Neural cell (in vitro differentiated cells): ENCODE results near the gene SND1. TPM values are rescaled to one million over a fixed set of nuclear protein-coding genes. Genes with fewer than 3 reads are reported as not detected.

Experiments used
- H2AFZ ChIP-seq: fragments of 200-600, 300-800 bp; sonication (generic), shearing (Covaris generic); 2 replicates; pipeline ENCODE4 v1.6.0; 2014; ENCODE audit warnings: low read depth, mild to moderate bottlenecking, antibody characterized with exemption, low read length, moderate library complexity
- H3F3A ChIP-seq: fragments of 200-600 bp; shearing (Covaris generic); 2 replicates; pipeline ENCODE4 v1.6.1; 2016; ENCODE audit warnings: mild to moderate bottlenecking, moderate library complexity, mixed read lengths, antibody characterized with exemption, low read length; ENCODE audit not compliant: insufficient read depth, poor library complexity, severe bottlenecking
- H3K27ac ChIP-seq: fragments of 200-600, 300-800 bp; sonication (generic), shearing (Covaris generic); 2 replicates; pipeline ENCODE4 v1.5.1; 2014; ENCODE audit warnings: mild to moderate bottlenecking, low read length, moderate library complexity
- H3K27me3 ChIP-seq: fragments of 300-800, 200-600 bp; sonication (generic), shearing (Covaris generic); 2 replicates; pipeline ENCODE4 v1.6.0; 2014; ENCODE audit warnings: mild to moderate bottlenecking, low read depth, low read length, moderate library complexity; ENCODE audit not compliant: insufficient read depth
- H3K36me3 ChIP-seq: fragments of 300-800, 200-600 bp; sonication (generic), shearing (Covaris generic); 2 replicates; pipeline ENCODE4 v1.5.1; 2014; ENCODE audit warnings: mild to moderate bottlenecking, antibody characterized with exemption, low read length, moderate library complexity; ENCODE audit not compliant: insufficient read depth
- H3K4me2 ChIP-seq: fragments of 300-800, 200-600 bp; sonication (generic), shearing (Covaris generic); 2 replicates; pipeline ENCODE4 v1.6.0; 2014; ENCODE audit warnings: mild to moderate bottlenecking, low read length
- H3K4me3 ChIP-seq: fragments of 300-800, 200-600 bp; sonication (generic), shearing (Covaris generic); 2 replicates; pipeline ENCODE4 v1.5.1; 2014; ENCODE audit warnings: mild to moderate bottlenecking, low read length, moderate library complexity
- H3K79me2 ChIP-seq: fragments of 200-600 bp; shearing (Covaris generic); replicated peaks from 2 replicates; pipeline ENCODE4 v1.6.0; 2014; ENCODE audit warnings: mild to moderate bottlenecking, low read length, moderate library complexity; ENCODE audit not compliant: insufficient read depth
- H3K9ac ChIP-seq: fragments of 300-800, 200-600 bp; sonication (generic), shearing (Covaris generic); 2 replicates; pipeline ENCODE4 v1.6.1; 2016; ENCODE audit warnings: mild to moderate bottlenecking, low read length, mixed read lengths
- H3K9me2 ChIP-seq: fragments of 200-600 bp; shearing (Covaris generic); 2 replicates; pipeline ENCODE4 v1.6.1; 2016; ENCODE audit warnings: mild to moderate bottlenecking, low read length, mixed read lengths; ENCODE audit not compliant: insufficient read depth
- H3K9me3 ChIP-seq: fragments of 200-600, 300-800 bp; sonication (generic), shearing (Covaris generic); 2 replicates; pipeline ENCODE4 v1.6.1; 2016; ENCODE audit warnings: mild to moderate bottlenecking, mixed run types, low read length, moderate library complexity, mixed read lengths
- H4K20me1 ChIP-seq: fragments of 200-600 bp; shearing (Covaris generic); 2 replicates; pipeline ENCODE4 v1.6.1; 2016; ENCODE audit warnings: mild to moderate bottlenecking, mixed run types; ENCODE audit not compliant: insufficient read depth
- EP300 ChIP-seq: fragments of 450-650 bp; conservative IDR thresholded peaks from 2 replicates; pipeline ENCODE4 v1.6.1; 2014; ENCODE audit warnings: antibody characterized with exemption, mild to moderate bottlenecking, moderate library complexity; ENCODE audit not compliant: poor library complexity, severe bottlenecking
- EZH2 ChIP-seq: fragments of 200-600, 300-800 bp; shearing (Covaris generic), sonication (generic); IDR thresholded peaks from 2 replicates; pipeline ENCODE4 v1.6.1; 2014; ENCODE audit warnings: antibody characterized with exemption, low read length, borderline replicate concordance, mild to moderate bottlenecking; ENCODE audit not compliant: insufficient read depth, poor library complexity, severe bottlenecking
- MXI1 ChIP-seq: fragments of 450-650 bp; conservative IDR thresholded peaks from 2 replicates; pipeline ENCODE4 v1.6.1; 2014; ENCODE audit warnings: antibody characterized with exemption, mild to moderate bottlenecking; ENCODE audit not compliant: poor library complexity, severe bottlenecking
- POLR2AphosphoS5 ChIP-seq: IDR thresholded peaks from 2 replicates; pipeline ENCODE4 v1.6.1; 2012
- RAD21 ChIP-seq: fragments of 450-650 bp; conservative IDR thresholded peaks from 2 replicates; pipeline ENCODE4 v1.6.1; 2014; ENCODE audit warnings: antibody characterized with exemption, mild to moderate bottlenecking, moderate library complexity
- SMC3 ChIP-seq: fragments of 450-650 bp; conservative IDR thresholded peaks from 2 replicates; pipeline ENCODE4 v1.6.1; 2014; ENCODE audit warnings: antibody characterized with exemption, mild to moderate bottlenecking, moderate library complexity; ENCODE audit not compliant: poor library complexity
- TAF1 ChIP-seq: IDR thresholded peaks from 2 replicates; pipeline ENCODE4 v1.6.1; 2012; ENCODE audit warnings: low read depth
- polyA plus RNA-seq: library from polyadenylated mRNA; depleted of rRNA; stranded (reverse); fragments of >200 nt; gene quantifications from 2 replicates; pipeline ENCODE4 v1.2.3, GENCODE V29; 2014
- TF ChIP-seq, protein P1 (sequence below): fragments of 450-650 bp; IDR thresholded peaks from 2 replicates; pipeline ENCODE4 v1.5.1; 2014; ENCODE audit warnings: antibody characterized with exemption, mild to moderate bottlenecking, moderate library complexity; ENCODE audit not compliant: poor library complexity, severe bottlenecking
- TF ChIP-seq, protein P2 (sequence below): IDR thresholded peaks from 2 replicates; pipeline ENCODE4 v1.6.1; 2012; ENCODE audit warnings: borderline replicate concordance

The SND1 gene
- polyA plus RNA-seq, 1 donor from 2014 or later: 37.4 TPM

DNA sequence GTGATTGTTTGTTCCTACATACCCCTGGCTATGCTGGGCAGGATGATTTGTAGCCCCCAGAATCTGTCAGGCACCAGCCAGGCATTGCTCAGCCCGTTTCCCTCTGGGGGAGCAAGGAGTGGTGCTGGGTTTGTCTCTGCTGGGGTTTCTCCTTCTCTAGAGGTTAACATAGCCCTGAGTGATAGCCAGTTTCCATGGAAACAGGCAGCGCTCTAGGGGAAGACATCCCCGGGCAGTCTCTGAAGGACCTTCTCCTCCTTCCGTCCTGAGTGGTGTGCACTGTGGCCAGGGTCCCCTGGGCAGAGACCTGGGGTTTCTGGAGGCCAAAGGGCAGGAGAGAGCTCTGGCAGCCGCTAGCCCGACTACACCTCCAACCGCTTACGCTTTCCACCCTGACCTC, 429.8 kb downstream of the SND1 start:
- H2AFZ ChIP-seq: no peak overlapping the region
- H3K27ac ChIP-seq: no peak overlapping the region
- no peak overlapping the region for H3K9ac ChIP-seq
- no peaks in the 10 kb centered on the region for H3K36me3 ChIP-seq
- no peaks in the 10 kb centered on the region for H3K79me2 ChIP-seq
- no peaks in the 10 kb centered on the region for H4K20me1 ChIP-seq
- H3K9me2 ChIP-seq: no peaks in the 10 kb centered on the region
- TF ChIP-seq TAF1 (no peak), MXI1 (no peak), EP300 (no peak), POLR2AphosphoS5 (no peak), RAD21 (no peak), SMC3 (no peak), EZH2 (no peak)
- TF ChIP-seq, protein P1, sequence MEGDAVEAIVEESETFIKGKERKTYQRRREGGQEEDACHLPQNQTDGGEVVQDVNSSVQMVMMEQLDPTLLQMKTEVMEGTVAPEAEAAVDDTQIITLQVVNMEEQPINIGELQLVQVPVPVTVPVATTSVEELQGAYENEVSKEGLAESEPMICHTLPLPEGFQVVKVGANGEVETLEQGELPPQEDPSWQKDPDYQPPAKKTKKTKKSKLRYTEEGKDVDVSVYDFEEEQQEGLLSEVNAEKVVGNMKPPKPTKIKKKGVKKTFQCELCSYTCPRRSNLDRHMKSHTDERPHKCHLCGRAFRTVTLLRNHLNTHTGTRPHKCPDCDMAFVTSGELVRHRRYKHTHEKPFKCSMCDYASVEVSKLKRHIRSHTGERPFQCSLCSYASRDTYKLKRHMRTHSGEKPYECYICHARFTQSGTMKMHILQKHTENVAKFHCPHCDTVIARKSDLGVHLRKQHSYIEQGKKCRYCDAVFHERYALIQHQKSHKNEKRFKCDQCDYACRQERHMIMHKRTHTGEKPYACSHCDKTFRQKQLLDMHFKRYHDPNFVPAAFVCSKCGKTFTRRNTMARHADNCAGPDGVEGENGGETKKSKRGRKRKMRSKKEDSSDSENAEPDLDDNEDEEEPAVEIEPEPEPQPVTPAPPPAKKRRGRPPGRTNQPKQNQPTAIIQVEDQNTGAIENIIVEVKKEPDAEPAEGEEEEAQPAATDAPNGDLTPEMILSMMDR: no peak
- TF ChIP-seq, protein P2, sequence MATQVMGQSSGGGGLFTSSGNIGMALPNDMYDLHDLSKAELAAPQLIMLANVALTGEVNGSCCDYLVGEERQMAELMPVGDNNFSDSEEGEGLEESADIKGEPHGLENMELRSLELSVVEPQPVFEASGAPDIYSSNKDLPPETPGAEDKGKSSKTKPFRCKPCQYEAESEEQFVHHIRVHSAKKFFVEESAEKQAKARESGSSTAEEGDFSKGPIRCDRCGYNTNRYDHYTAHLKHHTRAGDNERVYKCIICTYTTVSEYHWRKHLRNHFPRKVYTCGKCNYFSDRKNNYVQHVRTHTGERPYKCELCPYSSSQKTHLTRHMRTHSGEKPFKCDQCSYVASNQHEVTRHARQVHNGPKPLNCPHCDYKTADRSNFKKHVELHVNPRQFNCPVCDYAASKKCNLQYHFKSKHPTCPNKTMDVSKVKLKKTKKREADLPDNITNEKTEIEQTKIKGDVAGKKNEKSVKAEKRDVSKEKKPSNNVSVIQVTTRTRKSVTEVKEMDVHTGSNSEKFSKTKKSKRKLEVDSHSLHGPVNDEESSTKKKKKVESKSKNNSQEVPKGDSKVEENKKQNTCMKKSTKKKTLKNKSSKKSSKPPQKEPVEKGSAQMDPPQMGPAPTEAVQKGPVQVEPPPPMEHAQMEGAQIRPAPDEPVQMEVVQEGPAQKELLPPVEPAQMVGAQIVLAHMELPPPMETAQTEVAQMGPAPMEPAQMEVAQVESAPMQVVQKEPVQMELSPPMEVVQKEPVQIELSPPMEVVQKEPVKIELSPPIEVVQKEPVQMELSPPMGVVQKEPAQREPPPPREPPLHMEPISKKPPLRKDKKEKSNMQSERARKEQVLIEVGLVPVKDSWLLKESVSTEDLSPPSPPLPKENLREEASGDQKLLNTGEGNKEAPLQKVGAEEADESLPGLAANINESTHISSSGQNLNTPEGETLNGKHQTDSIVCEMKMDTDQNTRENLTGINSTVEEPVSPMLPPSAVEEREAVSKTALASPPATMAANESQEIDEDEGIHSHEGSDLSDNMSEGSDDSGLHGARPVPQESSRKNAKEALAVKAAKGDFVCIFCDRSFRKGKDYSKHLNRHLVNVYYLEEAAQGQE: no peak
- no peaks in the 10 kb centered on the region for H3K9me3 ChIP-seq
- H3K4me3 ChIP-seq: no peak overlapping the region
- H3K27me3 ChIP-seq: no peaks in the 10 kb centered on the region
- H3K4me2 ChIP-seq: no peak overlapping the region
- H3F3A ChIP-seq: no peaks in the 10 kb centered on the region

DNA sequence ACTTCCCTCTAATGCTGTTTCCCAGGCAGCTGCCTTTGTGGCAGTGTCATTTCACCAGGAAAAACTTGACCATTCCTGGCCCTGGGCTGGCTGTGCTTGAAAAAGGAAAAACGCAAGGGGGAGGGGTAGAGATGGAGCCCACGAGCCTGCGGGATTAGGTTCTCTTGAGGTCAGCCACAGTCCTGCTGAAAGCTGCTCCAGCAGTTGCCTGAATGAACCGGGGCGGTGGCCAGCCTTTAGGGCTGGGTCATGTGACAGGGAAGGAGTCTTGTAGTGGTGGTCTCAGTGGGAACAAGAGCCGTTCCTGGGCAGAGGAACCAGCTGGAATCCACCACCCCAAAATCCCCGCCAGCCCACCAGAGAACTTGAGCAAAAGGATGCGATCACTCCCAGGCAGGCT, 430.4 kb downstream of the SND1 start:
- Histone ChIP-seq H3K27me3 (no peaks in the 10 kb centered on the region), H3F3A (no peaks in the 10 kb centered on the region), H3K9me2 (no peaks in the 10 kb centered on the region), H3K27ac (no peak overlapping the region), H2AFZ (no peak overlapping the region), H3K79me2 (no peaks in the 10 kb centered on the region), H4K20me1 (no peaks in the 10 kb centered on the region), H3K9me3 (no peaks in the 10 kb centered on the region), H3K36me3 (no peaks in the 10 kb centered on the region), H3K9ac (no peak overlapping the region), H3K4me2 (no peak overlapping the region), H3K4me3 (no peak overlapping the region)
- TF ChIP-seq EZH2: no peak
- no peak for TF ChIP-seq RAD21
- no peak for TF ChIP-seq EP300
- TF ChIP-seq, protein P2: no peak
- TF ChIP-seq TAF1: no peak
- TF ChIP-seq MXI1: no peak
